T-helper 2 cell (primary cell): ENCODE results near the gene ERG28.
A peak's percentile ranks its signal among the peaks of the same experiment; 100 is the strongest.

ENCODE experiments used
- DNase-seq, 5 experiments: peaks; one replicate each; pipeline versions ENCODE4 v3.0.0 to v3.0.0-alpha.2; 2012 to 2022

ERG28 gene

DNA sequence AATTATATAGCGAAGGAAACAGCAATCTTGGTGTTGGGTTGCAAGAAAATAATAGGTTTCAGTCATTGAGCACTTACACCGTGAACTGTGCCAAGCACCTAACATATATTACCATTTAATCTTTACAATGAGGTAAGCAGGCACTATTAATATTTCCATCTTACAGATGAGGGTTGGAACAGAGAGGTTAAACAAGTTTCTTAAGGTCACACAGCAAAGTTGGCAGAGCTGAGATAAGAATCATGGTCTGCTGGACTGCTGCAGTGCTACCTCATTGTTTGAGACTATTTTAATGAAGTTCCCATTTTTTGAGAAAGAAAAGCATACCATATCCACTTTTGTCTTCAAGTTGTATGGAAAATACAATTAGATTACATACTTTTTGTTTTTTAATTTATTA, 1.7 kb downstream of the ERG28 start:
- DNase-seq = no peak

DNA sequence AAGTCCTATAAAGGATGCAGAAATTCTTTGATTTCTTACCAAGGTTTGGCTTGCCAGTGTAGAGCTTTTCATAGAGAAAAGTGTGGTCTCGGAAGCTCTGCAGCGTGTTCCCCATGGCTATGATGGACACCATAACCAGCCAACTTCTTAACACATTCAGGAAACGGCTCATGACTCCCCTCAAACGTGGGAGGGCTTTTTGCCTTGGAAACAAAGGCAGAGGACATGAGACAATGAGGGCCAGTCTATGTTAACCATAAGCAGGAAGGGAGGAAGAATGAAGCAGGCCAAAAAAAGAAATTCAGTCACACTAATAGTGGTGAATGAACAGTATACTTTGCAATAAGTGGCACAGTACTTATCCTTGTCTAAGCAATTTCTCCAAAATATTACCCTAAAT, 3.3 kb downstream of the ERG28 start:
- DNase-seq = no peak

DNA sequence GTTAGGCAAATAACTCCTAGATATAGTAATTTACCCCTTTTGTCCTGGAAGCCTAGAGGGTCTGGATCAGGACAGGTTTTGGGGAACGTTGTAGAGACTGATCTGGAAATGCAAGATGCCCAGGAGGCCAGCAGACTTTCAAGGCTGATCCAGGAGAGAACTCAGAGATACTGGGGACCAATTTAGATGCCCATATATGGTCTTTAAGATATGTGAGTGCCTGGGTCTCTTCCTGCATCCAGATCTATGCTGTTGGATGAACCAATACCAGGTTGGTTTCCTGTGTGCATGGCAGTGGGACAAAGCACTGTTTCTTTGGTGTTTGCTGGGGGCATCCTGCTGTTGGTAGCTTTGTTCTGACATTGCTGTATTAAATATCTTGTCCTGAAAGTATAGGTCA, 5.4 kb downstream of the ERG28 start:
- no peak for DNase-seq

DNA sequence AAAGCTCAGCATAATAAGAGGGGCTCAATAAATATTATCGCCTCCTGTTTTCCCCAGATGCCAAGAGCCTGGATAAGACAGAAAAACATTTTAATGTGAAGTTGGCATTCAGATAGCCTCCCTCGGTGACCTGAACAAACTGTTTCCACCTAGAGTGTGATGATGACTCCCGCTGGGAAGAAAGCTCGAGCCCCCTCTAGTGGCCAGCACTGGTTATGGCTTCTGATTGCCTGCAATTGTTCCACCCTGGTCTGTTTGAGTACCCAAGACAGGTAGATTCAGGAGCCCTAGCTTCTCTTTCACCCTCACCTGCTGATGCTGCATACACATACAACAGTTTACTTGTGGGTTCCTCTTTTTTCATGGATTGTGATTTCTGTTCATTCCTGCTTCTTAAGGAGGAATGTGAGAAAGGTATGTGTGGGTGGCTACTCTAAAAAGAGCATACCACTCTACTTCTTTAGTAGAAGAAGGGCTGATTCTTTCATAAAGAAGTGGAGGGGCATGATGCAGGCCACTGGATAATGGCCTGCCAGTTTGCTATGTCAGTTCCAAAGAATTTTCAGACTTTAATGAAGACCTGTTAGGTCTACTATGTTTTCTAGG, 6.4 kb downstream of the ERG28 start:
- DNase-seq = peak; percentile 46 to 80 (median 67)

DNA sequence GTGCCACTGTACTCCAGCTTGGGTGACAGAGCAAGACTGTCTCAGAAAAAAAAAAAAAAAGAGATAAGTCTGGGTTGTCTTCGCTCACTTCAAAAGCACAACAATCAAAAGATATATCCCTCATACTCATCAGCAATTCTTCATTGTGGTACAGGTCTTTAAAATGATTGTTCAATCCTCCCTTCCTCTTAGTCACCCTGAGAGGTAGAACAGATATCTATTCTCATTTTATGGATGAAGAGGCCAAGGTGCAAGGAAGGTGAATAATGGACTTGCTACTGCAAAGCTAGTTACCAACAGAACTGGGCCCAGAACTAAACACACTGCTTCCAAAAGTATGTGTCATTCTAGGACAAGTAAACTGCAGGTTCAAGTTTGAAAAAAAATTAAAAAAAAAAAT, 7.1 kb downstream of the ERG28 start:
- DNase-seq = no peak

DNA sequence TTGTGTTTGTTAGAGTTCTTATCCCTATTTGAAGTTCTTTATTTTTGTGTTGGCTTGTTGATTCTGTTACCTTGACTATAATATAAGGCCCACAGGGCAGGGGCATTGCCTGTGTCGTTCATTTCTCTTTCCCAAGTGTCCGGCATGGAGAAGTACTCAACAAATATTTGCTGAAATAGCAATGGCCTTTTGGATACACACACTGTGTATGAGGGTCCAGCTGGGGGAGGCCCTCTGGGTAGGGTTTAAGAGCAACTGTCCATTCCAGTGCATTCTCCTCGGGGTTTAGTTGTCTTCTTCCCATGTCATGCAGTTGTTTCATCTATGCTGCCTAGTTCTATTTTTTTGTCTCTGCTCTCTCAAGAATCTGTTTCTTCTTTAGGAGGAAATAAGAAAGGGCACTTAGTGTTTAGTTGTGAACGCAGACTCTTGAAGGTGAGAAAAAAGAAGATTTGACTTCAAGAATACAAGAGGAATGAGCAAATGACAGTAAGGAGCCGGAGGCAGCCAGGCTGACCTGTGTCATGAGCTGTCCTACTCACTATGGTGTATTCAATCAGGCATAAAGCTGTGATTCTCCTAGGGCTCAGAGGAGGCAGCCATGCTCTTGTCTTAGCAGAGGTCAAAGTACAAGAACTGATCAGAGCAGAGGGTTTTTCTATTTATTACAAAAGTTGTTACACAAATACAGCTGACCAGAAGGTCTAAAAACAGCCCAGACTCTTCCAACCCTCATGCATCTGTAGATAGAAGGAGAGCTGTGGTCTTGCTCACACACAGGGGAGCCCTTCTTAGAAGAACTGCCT, 10.2 kb downstream of the ERG28 start:
- no peak for DNase-seq

DNA sequence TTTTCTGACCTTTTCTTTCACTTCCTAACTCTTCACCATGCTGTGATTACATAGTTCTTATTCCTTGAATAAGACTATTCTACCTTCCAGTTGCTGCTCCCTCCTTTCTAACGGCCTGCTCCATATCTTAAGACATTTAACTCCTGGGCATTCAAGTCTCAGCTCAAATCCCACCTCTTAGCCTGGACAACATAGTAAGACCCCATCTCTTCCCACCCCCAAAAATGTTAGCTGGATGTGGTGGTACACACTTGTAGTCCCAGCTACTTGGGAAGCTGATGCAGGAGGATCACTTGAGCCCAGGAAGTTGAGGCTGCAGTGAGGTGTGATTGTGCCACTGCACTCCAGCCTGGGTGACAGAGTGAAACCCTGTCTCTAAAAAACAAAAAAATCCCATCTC, 10.9 kb downstream of the ERG28 start:
- DNase-seq = no peak

DNA sequence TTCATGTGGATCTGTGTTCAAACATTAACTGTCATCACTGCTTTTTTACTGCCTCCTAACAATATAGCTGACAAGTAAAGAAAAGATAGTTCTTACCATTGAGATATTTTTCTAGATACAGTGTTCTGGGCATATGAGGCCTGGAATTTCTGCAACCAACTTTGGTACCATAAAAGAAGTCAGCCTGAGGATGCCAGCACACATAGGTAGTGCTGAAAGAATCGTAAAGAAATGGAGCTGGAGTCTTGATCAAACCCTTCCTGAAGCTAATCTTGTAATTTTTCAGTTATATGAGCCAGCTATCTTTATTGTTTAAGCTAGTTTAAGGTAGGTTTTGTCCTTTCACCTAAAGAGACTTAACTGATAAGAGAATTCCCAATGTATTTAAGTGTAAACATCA, 11.3 kb downstream of the ERG28 start:
- no peak for DNase-seq

DNA sequence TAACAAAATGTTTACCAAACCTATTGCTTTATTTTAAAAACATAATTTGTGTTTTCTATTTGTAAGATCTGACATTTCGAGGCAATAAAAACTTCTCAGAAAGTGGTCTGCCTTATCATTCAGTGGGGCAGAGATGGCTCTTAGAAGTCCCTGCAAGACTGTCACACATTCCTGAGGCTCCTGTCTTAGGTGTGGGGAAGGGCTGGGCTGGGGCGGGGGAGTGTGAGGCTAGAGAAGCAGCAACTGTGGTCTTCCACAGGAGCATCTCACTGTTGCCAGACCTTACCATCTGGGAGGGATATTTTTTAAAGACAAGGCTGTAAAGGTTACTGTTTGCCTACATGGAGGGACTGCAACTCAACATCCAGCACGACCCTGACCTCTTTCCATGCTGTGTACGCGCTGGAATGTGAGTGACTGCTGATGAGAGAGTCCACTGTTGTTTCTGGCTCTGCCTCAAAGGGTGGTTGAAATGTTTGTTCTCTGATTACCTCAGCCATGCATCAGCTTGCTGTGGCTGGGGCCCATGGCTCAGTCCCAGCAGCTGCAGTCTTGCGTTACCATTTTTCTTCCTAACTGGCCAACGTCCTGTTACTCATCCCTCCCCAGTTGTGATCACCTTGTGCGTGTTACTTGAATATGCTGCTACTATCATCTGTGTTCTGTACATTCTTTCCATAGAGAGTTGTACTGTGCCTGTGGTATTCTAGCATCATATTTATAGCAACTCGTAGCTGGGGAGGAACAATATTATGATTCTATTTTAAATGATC, 12.4 kb downstream of the ERG28 start:
- no peak for DNase-seq

DNA sequence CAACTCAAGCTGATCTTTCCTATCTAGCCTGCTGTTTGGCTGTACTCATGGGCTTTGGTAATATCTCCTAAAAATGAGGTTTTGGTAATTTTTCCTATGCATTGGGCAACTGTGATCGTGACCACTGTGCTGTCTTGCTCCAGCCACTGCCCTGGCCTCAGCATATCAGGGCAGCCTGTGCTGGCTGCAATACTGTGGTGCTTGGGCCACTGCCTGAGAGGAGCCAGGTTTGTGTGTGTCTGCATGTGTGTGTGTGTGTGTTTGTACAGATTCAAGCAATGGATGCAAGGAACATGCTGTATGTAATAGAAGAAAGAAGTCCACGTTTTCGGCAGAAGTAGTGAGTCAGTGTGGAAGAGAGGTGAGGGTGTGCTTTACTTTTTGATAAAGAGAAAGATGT, 13.0 kb downstream of the ERG28 start:
- no peak for DNase-seq

DNA sequence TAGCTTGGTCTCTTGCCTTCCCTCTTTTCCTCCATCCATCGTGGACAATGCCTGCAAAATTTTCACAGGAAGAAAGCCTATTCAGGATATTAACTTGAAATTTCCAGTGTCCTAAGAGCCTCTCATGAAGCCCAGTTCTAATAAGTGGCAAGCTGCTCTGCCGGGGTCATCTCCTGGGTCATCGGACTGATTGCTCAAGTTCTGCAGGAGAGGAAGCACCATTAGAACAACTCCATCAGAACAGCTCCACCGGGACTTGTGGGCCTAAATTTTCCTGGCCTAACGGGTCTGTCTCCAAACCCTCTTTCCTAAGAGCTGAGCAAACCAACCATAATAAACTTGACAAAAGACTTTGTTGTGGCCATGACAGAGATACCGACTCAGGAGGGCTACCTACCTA, 13.9 kb downstream of the ERG28 start:
- no peak for DNase-seq

DNA sequence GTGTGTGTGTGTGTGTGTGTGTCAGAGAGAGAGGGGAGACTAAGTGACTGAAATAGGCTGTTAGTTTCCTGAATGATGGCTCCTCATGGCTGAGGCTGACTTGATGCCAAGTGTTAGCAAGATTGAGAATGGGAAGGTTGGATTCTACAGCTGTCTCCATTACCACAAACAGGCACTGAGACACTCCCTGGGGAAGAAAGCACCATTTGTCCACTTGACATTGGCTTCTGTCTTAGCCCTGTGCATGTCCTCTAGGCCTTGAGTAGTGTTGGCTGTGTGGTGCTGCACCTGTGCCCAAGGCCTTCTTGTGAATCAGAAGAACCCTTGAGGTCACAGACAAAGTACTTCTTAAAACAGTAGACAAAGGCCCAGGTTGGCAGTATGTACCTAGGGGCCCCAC, 15.6 kb downstream of the ERG28 start:
- DNase-seq = no peak

DNA sequence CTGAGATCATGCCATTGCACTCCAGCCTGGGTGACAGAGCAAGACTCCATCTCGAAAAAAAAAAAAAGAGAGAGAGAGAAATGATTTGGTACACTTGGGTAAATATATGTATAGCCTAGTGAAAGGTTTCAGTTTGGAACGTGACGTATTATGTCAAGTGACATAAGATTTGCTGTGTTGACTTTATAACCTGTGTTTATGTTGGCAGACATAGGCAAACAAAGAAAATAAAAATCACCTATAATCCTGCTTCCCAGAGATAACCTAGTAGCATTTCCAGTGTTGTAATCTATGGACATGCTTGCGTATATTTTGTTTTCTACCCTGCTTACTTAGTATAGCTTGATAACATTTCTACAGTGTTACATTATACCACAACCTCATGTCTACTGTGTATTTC, 16.7 kb downstream of the ERG28 start:
- DNase-seq = no peak

DNA sequence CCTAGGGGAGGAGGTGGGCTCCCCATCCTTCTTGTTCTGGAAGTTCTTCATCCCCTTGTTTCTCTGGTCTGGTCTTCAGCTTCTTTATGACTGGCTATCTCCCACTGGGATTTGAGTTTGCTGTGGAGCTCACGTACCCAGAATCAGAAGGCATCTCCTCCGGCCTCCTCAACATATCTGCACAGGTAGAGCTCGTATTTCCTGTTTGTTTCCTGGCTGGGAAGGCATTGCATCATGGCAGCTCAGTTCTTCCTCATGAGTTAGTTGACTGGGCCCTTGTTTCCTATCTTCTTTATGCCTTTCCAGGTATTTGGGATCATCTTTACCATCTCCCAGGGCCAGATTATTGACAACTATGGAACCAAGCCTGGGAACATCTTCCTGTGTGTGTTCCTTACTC, 19.8 kb downstream of the ERG28 start:
- DNase-seq = no peak

DNA sequence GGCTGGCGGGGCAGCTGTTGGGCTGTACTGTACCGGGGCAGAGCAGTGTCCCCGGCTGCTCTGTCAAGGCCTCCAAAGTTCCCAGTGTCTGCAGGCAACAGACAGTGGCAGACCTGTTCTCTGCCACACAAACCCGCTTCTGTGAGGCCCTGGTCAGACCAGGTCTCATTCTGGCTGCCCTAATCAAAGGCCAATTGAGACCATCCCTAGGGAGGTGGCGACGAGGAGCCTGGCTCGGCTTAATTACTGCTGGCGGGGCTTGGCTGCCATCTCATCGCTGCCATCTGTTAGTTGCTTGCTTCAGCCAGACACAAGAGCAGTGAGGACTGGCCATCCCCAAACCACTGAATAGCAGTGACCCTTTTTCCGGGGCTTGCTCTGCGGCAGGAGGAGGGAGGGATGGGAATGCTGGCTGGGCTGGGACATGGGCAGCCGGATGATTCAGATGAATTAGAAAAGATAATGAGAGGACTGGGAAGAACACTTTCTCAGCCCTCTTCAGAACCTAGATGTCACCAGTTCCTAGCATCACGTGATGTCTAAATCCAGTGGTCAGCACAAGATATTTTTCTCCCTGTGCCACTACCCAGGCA, 24.5 kb downstream of the ERG28 start:
- no peak for DNase-seq

DNA sequence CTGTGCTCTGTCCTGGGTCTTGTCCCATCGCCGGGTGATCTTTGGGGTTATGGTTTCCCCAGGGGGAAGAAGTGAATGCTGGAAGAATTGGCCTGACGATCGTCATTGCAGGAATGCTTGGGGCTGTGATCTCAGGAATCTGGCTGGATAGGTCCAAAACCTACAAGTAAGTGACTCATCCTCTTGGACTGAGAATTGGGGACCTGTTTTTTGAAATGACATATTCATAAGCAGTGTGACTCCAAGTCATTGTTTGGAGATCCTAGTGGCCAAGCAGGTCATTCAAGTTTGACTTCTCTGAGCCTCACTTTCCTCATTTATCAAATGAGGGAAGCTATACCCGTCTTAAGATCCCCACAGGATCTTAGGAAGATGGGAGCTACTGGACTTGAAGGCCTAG, 25.8 kb downstream of the ERG28 start:
- no peak for DNase-seq

DNA sequence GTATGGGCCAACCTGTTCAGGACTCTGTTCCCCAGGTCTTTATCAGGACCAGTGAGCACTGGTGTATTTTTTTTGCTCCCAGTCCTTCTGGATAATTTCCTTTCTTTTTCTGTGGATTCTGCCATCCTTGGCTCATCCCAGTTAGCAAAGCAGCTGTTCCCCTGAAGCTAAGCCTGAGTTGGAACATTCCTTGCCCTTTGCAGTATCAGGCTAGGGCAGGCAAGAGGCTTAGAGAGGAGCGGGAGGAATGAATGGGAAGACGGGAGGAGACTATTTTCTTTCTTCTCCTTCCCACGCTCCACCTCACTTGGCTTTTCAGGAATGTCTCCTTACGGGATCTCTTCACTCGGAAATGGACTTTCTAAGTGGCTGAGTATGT, 29.2 kb downstream of the ERG28 start:
- no peak for DNase-seq

DNA sequence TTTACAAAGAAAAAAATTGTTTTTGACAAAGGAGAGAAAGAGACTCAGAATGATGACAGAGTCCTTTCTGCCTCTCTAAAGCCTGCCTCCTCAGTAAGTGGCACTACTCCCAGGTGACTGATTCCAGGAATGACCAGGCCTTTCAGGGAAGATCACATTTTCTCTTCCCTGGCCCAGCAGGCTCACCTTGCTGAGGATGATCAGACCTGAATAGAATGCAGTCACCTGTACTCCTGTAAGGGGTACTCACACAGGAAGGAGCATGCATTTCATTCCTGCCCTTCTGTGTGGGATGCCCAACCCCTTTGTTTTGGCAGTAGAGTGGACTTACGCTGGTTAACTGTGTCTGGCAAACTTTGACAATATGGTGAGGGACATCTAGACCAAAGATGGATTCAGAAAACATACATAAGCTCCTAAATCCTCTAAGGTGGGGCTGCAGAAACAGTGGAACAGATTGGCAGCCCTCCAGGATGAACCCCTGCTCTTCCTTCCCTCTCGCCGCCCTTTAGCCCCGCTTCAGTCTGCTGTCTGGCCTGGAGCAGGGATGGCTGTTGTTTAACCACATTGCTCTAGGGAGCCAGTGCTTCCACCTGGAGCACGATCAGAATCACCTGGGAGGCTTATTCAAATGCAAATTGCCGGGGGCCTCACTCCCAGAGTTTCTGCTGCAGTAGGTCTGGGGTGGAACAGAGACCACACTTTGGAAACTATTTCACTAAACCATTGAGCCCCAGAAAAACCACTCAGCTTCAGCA, 29.8 kb downstream of the ERG28 start:
- no peak for DNase-seq

DNA sequence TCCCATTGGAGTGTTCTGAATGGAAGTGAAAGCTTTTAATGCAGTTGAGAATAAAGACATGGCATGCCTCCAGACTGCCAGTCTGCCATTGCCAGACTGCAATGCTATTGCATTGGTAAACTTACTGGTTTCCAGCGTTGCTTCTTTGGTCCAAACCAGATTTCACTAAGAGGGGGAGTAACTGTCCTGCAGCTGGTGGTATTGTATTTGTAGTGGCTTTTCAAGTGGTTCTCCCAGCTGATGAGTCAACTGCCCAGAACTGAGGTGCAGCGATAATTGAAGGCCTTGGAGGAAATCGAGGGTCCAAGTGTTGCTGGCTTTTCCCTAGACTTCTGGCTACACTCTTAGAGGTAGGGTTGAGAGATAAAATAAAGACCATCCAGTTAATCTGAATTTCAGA, 31.9 kb downstream of the ERG28 start:
- no peak for DNase-seq

DNA sequence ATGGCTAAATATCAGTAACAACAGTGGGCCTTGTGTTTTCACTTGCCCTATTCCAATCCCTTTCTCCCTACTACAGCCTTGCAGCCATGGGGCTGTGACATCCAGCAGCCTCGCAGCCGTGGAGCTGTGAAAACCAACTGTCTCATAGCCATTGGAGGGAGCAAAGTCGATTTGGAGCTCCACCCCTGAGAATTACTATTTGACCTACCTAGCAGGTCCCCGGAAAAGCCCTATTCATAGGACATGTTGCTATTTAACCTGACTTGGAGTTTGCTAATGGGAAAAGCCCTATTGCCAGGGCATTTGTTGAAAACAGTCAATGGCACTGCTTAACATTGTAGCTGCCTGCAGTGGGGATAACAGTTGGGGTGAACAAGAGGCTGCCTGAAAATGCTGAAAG, 33.3 kb downstream of the ERG28 start:
- DNase-seq = no peak

DNA sequence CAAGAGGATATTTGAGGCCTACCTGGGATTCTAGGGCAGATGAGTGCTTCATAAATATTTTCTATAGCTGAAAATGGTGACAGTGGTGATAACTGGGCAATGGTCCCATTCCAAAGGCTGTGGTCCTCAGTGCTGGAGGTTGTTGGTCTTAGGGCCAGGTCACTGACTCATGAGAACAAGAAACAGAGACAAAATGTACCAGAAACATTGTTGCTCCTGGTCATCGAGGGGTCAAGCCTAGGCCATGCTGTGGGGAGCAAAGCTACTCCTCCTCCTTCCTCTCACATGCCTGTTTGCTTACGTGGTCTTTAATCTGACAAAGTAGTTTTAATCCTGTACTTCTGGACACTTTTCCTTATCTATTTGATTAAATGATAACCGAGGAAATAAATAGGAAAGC, 33.8 kb downstream of the ERG28 start:
- DNase-seq = no peak

DNA sequence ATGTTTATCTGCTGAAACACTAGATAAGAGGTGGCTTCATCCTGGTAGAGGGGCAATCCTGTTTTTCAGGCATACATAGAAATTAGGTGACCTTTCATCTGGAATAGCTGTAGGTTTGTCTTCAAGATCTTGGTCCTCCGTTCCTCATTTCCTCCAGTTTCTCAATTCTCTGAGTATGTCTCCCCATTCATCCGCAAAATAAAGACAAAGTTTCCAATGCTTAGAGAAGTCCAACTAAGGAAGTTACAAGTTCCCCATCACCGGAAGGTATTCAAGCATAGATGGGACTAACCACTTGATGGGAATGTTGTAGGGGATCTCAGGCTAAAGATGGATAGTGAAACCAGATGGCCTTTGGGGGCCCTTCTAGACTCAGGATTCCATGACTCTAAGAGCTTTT, 34.3 kb downstream of the ERG28 start:
- DNase-seq = no peak

DNA sequence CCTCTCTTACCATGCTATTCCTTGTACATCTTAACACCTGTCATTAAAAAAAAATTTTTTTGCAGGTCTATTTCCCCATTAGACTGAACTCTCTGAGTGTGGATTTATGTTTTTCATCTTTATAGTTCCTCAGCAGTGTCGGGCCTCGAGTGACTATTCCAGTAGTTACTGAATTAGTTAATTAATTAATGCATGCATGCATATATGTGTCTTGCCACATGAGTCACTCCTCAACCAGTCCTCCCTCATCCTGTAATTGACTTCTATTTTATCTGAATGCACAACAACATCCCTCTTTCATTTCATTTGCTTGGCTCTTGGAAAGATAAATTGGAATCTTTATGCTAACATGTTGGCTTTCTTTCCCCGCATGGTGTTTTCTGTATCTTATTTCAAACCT, 35.6 kb downstream of the ERG28 start:
- DNase-seq = no peak
